ENCODE results near the gene GNAS-AS1.

GNAS-AS1 gene

GRCh38 chr20:58808271-58809046, 42.2 kb downstream of the GNAS-AS1 start:
- DNase-seq (ENCODE audit: low spot score): no peak

- no peak for DNase-seq (ENCODE audit: low spot score)
These were observed 42.9 kb downstream of the GNAS-AS1 start for GRCh38 chr20:58807801-58808200.

GRCh38 chr20:58803533-58803932, 47.2 kb downstream of the GNAS-AS1 start:
- no peak for DNase-seq (ENCODE audit: low spot score)

DNA sequence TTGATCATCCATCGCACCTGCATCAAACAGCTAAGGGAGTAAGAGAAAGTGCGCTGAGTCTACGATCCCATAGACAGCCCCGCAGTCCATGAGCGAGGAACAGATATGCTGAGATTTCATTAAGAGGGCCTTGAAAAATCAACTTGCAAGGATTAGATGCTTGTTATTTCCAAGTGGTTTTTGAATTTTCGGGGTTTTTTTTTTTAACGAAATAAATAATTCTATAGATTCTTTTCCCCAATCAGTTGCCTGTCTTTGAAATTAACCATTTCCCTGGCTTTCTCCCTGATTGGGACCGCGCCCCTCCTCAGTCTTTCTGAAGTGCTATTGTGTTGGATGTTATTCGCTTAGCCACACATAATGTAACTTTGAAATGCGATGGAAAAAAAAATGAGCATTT, 48.6 kb downstream of the GNAS-AS1 start:
- no peak for DNase-seq (ENCODE audit: low spot score)

- no peak for DNase-seq (ENCODE audit: low spot score)
These were observed 50.4 kb downstream of the GNAS-AS1 start for GRCh38 chr20:58800134-58800871.

DNA sequence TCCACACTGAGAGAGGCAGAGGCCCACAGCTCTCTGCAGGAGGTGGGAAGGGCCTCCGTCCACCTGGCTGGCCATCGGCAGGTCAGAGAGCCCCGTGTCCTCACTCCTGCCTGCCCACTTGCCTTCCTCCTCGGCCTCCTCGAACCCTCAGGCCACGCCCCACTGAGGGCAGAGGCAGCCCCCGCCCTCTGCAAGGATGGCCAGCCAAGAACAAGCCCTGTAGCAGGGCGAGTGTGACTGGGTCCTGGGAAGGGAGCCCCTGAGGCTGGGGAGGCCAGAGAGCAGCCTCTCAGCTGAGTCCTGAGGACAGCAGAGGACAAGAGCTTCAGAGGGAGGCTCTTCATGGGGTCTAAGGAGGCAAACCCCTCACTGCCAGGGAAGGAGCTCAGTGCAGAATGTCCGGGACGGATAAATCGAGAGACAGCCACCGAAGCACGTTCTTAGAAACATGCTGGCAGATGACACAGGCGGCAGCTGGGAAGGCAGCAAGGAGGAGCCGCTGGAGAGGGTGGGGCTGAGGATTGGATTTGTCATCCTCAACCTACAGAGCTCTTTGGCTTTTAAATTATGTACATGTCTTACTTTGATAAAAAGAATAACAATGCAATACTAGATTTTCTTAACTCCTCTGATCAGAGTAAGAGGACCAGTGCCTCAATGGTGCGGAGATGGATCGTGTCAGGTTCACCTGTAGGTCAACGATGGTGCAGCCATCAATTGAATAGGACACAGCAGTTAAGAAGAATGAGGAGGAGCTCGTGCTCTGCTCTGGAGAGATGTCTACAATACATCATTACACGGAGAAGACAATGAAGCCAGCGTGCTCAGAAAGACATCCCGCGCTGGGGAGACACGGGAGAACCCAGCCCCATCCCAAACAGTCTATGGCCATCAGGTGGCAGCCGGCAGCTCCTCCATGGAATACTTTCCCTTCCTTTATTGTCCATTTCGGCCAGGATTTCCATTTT, 53.0 kb downstream of the GNAS-AS1 start:
- no peak for DNase-seq (ENCODE audit: low spot score)

DNA sequence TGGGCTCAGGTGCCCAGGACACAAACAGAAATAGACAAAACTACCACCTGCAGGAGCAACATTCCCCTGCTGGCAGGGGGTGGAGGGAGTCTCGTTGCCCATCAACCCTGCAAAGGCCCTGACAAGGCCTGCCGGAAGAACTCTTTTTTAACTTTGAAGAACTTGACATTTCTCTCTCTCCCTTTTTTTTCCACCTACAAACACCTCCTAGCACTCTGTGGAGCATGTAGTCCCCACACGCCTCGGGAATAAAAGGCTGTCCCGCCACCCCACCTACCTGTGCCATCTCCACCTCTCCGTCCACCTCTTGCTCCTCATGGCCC, 54.8 kb downstream of the GNAS-AS1 start:
- DNase-seq (ENCODE audit: low spot score): no peak

- no peak for DNase-seq (ENCODE audit: low spot score)
These were observed 55.4 kb downstream of the GNAS-AS1 start for GRCh38 chr20:58795181-58795922.

- DNase-seq (ENCODE audit: low spot score): no peak
These were observed 56.1 kb downstream of the GNAS-AS1 start for GRCh38 chr20:58794510-58795180.

- DNase-seq (ENCODE audit: low spot score): no peak
These were observed 56.9 kb downstream of the GNAS-AS1 start for GRCh38 chr20:58793512-58794420.

- DNase-seq (ENCODE audit: low spot score): no peak
These were observed 58.3 kb downstream of the GNAS-AS1 start for GRCh38 chr20:58792426-58792825.

- DNase-seq (ENCODE audit: low spot score): no peak
These were observed 59.4 kb downstream of the GNAS-AS1 start for GRCh38 chr20:58791286-58791685.

DNA sequence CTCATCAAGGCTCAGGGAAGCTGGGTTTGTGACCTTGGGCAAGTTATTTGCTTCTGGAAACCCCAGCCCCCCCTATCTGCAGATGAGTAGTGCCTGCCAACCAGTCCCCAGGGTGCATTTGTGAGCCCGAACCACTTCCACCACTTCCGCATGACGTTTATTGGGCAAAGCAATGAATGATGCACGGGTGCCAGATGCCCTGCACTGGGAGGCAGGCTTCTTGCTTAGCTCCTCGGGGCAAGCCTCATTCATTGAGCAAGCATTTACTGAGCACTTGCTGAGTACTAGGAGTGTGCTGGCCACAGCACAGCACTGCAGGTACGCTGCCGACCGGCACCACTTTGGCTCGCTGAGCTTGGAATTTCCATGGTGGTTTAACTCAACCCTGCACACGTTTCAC, 60.2 kb downstream of the GNAS-AS1 start:
- no peak for DNase-seq (ENCODE audit: low spot score)

GRCh38 chr20:58788896-58789544, 61.7 kb downstream of the GNAS-AS1 start:
- no peak for DNase-seq (ENCODE audit: low spot score)

GRCh38 chr20:58787211-58788005, 63.3 kb downstream of the GNAS-AS1 start:
- no peak for DNase-seq (ENCODE audit: low spot score)

- DNase-seq (ENCODE audit: low spot score): no peak
These were observed 66.2 kb downstream of the GNAS-AS1 start for GRCh38 chr20:58784321-58785074.

DNA sequence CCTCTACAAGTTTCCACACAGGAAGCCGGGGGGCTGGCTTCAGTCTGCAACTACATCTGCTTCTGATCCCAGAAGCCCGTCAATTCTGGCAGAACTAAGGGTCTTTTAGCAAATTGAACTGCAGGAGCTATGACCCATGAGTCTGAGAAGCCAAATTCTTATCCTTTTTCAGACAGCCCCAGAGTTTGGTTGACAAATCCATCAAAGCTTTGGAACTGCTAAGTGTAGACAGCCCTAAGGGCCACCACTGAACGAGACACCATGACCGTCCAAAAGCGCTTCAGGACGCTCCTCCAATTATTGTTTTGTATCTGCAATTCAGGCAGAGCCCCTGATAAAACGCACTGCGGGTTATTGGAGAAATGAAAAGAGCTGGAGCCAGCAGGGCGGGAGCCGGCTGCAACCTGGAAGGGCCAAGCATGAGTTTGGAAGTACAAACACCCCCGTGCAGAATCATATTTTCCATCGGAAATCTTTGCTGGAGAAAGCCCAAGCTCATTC, 67.1 kb downstream of the GNAS-AS1 start:
- DNase-seq (ENCODE audit: low spot score): no peak

- DNase-seq (ENCODE audit: low spot score): no peak
These were observed 69.6 kb downstream of the GNAS-AS1 start for GRCh38 chr20:58781138-58781537.
